HuH-7.5 (cell line): ENCODE measurements around the gene VSTM5.

Experiments used
- DNase-seq: peaks from one replicate; pipeline ENCODE4 v3.0.0; 2011; ENCODE audit warnings: low spot score

The VSTM5 gene

DNA sequence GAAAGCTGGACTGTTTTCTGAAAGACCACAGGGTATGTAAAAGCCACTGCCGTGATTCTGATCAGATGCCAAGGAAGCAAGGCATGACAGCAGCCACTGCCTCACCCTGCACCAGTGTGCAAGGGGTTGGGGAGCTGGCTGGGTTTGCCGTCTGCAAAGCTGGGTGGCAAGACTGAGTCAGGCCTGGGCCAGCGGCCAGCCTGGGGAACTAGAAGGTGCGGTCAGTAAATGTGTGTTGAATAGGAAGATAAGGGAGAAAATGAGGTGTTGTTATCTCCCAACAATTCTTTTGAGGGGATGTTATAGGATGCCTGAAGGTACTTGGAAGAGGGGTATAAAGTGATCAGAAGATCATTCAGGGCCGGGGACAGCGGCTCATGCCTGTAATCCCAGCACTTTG is 8.0 kb downstream of the VSTM5 start:
- no peak for DNase-seq

DNA sequence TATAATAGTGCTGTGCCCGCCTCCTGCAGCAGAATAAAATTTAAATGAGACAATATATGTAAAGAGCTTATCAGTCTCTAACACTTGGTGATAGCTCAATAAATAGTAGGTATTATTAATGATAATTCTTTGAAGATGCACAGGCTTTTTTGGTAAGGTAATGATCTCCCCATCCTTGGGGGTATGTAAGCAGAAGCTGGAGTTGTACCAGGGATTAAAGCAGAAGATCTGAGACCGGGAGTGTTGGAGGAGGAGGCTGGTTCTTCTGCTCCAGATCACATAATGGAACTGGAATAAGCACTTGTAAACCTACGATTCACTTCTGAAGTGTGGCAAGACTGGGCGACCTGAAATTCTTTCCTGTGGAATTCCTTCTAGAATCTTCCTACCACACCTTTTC is 8.4 kb downstream of the VSTM5 start:
- DNase-seq: no peak

DNA sequence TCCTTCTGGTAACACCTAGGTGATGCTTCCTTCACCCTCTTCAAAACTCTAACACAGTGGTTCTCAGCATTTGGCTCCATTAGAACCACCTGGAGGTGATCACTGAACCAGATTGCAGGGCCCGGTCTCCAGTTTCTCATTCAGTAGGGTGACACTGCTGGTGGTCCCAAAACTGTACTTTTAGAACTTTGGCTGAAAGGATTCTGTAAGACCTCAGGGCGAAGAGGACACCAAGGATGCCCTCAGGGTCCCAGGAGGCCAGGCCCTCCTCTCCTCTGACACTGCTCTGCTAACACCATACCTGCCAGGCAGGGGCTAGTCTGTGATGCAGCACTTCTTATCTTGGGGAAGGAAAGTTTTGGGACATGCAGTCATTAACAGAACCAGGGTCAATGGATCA is 9.0 kb downstream of the VSTM5 start:
- DNase-seq: no peak

DNA sequence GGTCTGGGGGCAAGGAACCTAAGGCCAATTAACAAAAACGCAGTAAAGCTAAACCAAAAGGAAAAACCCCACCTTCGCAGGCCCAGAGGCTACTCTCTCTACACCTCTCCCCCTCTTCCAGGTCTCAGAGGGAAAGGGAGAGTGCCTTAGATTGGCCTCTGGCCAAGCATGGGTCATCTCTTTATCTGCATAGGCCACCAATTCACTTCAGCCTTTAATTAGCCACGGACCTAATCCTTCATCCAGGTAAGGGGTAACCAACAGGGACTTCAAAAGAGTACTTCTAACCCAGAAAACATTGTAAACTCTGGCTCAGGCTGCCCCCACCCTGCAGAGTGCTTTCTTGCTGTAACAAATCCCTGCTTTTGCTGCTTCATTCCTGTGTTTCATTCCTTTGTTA is 9.4 kb downstream of the VSTM5 start:
- no peak for DNase-seq

DNA sequence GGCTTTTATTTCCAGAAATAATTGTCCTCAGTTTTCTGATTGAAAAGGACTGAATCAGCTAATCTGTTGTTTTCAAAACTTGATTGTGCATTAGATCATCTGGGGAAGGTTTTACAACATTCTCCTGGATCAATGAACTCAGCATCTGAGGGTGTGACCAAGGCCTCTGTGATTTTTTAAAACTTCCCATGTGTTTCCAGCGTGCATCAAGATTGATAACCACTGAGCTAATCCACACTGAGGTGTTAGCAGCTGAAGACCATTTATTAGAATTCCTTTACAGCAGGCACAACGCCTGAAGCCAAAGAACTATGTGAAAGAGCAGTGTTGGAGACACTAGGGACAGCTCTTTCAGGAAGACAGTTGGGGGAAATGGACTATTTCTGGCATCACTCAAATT is 10.2 kb downstream of the VSTM5 start:
- no peak for DNase-seq

DNA sequence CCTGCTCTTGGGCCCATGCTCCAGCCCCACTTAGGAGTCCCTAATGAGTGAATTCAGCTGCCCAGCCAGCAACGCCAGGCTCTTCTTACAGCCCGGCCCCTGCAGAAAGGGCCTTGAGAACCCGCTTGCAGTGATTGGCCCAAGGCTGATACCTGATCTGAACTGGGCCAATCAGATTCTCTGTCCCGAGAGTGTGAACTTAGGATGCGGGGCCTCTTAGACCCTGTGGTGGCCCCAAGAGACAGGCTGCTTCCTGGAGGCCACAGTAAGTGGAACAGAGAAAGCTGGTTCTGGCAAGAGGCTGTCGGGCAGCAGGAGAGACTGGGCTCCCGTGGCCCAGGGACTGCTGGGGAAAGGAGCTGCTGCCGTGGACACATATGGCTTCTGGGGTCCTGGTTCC is 11.5 kb downstream of the VSTM5 start:
- DNase-seq: no peak

DNA sequence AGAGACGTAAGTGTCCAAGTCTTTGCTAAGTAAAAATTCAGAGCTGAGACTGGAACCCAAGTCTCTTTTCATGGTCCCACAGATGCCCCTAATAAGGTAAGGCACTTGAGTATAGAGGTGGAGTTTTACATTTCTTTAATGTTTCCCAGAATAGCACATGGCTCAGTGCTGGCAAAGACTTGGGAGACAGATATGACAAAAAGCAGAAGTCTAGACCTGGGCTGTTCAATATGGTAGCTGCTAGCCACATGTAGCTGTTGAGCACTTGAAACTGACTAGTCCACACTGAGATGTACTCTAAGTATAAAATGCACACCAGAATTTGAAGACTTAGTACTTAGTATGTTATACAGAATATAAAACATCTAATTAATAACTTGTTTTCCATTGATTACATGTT is 17.6 kb downstream of the VSTM5 start:
- no peak for DNase-seq

DNA sequence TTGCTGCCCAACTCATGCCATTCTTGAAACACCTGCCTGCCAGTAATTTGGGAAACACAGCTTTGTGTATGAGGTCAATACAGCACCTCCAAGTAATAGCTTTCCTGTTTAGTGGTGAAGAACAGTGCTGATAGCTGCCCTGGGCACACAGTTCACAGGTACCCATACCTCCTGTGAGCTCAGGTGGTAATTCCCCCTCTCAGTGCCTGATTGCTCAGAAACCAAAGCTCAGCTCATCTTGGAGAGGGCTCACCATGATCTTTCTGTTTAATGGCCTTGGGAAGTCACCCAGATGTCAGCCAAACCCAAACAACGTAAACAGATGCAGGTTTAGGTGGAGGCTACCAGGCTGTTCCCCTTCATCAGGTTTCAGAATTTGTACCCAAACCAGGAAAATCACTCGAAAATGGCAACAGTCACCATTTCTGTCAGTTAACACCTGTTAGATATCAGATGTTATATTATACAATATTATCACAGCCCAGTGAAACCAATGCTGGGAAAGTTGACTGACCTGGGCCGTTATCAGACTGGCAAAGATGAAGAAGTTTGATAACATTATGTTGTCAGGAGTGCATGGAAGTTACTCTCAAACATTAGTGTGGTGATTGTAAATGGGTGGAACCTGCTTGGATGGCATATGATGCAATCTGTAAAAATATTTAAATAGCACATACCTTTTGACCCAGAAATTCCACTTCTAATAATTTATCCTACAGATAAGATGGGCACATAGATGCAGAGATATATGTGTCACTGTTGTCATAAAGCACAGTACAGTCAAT is 18.9 kb downstream of the VSTM5 start:
- no peak for DNase-seq

DNA sequence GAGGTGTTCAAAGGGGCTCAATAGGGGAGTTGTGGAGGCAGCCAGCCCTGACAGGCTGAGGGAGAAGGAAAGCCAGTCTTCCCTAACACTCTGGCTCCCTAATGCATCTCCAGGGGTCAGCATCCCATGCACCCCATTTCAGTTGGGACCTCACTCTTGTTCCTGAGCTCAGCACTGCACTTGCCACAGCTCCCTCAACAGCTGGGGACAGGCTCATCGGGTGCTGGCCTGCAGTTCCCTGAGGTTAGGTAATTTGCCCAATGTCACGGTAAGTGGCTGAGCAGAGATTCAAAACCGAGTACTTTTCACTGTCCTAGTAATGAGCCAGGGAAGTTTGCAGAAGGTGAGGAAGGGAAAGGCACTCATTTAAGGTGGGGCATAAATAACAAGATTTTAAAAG is 20.8 kb downstream of the VSTM5 start:
- DNase-seq: no peak

DNA sequence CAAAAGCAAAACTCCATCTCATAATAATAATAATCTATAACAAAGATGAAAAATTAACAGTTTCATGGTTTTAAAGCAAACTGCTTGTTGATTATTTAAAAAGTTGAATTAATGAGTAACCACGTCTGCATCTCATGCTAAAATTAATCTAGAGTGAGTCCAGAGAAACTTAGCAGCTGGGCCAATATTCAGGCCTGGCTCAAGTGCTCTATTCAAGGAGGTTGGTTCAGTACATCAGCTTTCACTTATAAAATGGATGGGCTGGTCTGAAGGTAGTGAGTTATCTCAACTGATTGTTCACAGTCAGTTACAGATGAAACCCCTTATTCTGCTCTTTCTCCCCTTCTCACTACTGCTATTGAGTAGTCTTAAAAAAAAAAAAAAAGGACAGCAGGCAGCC is 23.1 kb downstream of the VSTM5 start:
- no peak for DNase-seq

DNA sequence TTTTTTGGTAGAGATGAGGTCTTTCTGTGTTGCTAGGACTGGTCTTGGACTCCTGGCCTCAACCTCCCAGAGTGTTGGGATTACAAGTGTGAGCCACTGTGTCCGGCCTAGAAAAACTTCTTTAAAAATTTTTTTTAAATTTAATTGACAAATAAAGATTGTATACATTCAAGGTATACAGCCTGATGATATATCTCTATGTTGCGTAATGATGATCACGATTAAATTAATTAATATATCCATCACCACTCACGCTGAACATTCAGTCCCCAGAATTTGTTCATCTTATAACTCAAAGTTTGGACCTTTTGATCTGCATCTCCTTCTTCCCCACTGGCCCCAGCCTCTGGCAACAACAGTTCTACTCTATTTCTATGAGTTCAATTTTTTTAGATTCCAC is 27.2 kb downstream of the VSTM5 start:
- no peak for DNase-seq

DNA sequence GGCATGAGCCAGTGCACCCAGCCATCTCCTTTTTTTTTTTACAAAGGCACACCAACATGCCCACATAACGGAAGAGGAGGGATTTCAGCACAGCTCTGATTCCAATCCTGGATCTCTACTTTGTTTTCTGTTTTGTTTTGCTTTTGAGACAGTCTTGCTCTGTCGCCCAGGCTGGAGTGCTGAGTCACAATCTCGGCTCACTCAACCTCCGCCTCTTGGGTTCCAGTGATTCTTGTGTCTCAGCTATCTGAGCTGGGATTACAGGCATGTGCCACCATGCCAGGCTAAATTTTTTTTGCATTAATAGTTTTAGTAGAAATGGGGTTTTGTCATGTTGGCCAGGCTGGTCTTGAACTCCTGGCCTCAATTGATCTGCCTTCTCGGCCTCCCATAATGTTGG is 28.1 kb downstream of the VSTM5 start:
- no peak for DNase-seq

DNA sequence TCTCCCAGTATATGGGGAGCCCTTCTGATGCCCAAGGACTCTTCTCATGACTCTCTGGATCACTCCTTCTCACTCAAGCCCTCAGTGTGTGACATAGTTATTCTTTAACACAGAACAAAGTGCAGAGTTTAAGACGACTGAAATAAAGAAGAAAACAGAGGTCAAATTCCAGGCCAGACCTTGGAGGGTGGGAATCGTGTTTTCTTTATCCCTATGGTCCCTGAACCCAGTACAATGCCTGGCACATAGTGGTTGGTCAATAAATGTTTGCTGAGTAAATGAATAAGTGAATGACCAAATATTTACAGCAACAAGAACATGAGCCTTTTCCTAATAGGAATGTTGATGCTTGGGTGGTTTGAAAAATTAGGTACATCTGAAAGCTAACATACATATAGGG is 28.8 kb downstream of the VSTM5 start:
- no peak for DNase-seq

DNA sequence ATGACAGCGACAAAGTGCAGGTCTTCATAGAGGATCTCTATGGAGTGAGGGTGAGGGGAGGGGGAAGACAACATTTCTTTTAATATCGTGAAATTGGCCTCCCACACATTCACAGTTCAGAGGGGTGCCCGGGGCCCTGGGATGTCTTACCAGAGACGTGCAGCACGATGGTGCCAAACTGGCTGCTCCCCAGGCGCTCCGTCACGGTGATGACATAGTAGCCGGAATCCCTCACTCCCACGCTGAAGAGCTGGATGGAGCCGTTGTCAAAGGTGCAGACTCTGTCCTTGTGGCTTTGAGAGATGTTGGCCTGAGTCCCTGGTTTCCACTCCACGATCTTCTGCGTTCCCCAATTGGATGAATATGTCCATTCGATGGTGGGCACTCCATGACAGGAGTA is 29.6 kb downstream of the VSTM5 start:
- DNase-seq: no peak

DNA sequence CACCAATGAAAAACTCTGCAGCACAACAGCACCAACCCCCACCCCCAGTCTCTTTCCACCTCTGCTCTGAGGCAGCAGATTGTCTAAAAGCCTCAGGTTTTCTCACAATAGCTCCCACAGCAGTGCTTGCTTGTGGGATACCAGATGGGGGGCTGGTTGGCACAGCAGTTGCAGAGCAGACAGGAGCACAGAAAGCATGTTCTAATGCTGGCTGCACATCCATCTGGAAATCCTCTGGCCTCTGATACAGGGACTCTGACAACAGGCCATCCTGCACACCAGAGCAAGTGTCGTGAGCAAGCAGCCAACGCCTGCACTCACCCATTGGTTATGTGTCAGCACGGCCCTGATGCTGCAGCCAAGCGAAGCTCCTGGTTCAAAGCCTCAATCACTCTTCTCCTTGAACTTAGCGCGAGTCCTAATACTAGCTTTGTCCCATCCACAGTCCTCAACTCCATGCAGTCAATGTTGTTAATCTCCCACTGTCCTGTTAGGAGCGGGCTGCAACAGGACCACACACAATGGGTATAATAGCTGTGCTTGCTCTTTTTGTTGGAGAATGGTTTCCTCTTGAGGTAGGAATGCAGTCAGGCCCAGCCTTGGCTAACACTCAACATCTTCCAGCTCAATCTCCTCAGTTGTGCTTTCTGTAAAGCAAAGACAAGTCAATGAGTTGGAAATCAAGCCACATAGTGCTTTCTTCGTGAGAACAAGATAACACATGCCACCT is 30.3 kb downstream of the VSTM5 start:
- no peak for DNase-seq

DNA sequence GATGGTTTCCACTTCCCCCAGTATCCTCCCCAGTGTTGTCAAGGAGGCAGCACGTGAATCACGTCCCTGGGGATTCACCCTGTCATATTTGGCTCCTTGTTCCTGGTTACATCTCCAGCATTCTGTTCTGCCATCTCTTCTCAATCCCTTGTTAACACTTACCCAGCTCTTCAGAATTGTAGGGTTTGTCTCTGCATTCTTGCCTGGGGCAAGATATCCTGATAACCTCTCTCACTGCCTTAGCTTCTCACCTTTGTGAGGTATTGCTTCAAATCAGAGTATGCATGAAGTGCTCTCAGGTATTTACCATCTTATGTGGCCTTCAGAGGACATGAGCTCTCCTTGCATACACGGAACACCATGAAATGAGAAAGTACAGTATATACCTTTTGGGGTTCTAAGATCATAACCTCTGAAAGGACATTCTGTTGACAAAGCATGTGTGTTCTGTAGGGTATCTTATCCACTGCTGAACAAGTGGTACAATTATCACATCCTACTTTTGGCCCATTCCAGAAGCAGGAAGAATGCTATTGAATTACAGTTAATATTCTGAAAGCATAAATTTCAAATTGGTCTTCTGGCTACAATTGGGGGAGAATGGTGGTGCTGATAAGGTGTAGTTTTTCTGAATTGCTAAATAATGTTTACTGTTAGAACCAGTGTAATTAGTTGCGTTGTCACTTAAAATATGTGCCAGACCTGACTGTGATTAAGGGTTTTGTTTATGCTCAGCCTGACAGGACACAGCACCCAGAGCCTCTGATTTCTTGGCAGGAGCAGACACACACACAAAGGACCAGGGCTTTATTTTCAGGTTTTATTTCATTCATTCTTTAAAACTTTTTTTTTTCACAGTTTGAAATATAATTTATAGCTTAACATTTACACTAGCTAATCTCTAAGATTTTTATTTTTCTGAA is 32.7 kb downstream of the VSTM5 start:
- no peak for DNase-seq

DNA sequence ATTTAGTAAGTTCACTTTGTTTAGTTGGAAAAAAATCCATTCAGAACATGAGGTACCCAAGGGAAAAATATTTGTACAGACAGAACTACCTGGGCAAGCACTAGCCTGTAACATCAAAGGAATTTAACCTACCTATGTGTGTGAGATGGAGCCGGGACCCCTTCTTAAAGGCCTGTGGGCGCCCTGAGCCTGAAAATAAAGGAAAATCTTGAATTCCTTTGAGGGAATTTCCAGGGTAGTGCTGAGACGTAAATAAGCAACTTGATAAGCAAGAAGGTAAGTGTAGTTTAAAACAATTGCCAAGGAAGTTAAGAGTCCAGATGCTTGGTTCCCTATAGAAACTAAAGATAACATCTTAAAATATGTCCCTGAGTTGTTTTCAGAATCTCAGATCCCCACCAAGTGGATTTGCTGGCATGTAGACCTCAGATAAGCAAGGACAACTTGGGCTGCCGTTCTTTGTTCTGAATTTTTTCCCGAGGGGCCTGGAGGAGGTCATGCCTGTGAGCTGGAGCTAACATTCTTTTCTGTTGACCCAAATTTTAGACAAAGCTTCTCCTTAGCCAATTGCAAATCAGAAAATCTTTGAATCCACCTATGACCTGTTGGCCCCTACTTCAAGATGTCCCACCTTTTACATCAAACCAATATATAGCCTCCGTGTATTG is 35.3 kb downstream of the VSTM5 start:
- DNase-seq: no peak

DNA sequence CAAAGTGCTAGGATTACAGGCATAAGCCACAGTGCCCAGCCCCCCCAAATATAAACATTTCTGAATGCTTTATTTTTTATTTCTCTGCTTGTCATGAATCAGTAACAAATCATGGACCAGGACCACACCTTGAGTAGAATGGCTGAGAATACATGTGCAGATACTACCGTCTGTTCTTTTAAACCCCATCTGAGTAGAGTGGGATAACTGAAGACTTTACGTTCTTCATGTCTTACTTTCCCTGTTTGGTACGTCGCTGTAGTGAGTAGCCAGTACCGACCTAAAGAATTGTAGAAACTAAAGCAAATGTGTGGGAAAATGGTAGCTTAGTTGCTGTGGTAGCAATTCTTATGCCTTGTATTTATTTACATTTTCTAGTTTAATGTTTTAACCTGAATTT is 36.4 kb downstream of the VSTM5 start:
- no peak for DNase-seq

DNA sequence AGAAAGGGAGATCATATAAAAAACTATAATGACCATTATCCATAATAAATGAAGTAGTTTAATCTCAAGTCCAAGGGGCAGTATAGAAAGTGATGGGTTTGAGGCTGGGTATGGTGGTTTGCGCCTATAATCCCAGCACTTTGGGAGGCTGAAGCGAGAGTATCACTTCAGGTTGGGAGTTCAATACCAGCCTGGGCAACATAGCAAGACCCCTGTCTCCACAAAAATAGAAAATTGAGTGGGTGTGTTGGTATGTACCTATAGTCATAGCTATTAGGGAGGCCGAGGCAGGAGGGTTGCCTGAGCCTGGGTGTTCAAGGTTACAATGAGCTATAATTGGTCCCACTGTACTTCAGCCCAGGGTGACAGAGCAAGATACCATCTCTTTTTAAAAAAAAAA is 42.4 kb downstream of the VSTM5 start:
- DNase-seq: no peak

DNA sequence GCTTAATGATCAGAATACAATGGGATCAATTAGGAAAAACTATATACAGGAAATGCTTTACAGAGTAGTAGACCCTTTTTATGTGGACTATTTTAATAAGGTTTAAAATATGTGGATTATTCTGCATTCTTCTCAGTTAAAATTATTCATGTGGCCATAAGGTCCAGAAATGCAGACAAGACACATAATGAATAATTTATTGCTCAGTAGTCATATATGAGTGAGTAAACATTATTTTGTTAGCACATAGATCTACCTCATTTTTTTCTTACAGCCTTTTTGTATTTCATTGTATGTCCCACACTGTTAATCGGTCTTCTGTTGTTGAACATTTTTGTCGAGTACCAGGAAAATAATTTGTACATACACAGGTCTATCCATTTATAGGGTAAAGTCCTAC is 45.5 kb downstream of the VSTM5 start:
- DNase-seq: no peak

DNA sequence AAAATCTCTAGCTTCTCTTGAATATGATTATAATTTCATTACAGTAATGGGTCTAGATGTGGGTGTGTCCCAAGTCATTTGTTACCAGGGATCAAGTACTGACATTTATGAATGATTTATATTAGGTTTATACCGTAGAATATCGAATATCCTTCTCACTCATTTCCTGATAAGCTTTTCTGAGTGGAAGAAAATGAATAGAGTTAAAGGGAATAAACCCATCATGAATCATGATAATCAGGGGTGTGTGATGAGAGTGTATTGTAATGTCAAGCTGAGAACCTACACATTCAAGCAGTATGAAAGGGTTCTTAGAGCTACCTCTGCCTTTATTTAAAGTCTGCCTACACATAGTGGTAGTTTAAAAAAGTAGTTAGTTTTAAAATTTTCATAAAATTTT is 49.1 kb downstream of the VSTM5 start:
- no peak for DNase-seq
